GM12873 (cell line): ENCODE results near the gene CGGBP1.

Experiments
- TF ChIP-seq, protein P1 (sequence below): IDR thresholded peaks from 2 replicates; pipeline ENCODE4 v1.5.1; 2012; ENCODE audit warnings: low read depth, mild to moderate bottlenecking, moderate library complexity, low read length, control low read depth; ENCODE audit not compliant: insufficient read depth; ENCODE audit errors: missing control alignments

The CGGBP1 gene

DNA sequence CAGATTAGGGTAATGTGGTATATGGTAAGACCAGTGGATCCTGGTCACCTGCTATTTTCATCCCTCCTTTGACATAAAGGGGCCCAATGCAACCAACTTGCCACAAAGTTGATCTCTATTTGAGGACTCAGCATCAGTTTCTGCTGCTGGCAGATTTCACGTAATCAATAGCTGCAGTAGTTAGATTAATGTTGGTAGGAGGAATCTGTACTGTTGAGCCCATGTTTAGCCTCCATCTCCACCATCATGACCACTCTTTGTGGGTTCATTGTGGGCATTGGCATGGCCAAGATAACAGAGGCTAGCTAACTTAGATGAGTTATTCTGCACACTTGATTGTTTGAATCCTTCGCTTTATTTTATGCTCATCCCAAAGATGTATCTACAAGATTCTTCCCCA lies 29.9 kb downstream of the CGGBP1 start:
- TF ChIP-seq, protein P1, sequence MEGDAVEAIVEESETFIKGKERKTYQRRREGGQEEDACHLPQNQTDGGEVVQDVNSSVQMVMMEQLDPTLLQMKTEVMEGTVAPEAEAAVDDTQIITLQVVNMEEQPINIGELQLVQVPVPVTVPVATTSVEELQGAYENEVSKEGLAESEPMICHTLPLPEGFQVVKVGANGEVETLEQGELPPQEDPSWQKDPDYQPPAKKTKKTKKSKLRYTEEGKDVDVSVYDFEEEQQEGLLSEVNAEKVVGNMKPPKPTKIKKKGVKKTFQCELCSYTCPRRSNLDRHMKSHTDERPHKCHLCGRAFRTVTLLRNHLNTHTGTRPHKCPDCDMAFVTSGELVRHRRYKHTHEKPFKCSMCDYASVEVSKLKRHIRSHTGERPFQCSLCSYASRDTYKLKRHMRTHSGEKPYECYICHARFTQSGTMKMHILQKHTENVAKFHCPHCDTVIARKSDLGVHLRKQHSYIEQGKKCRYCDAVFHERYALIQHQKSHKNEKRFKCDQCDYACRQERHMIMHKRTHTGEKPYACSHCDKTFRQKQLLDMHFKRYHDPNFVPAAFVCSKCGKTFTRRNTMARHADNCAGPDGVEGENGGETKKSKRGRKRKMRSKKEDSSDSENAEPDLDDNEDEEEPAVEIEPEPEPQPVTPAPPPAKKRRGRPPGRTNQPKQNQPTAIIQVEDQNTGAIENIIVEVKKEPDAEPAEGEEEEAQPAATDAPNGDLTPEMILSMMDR: no peak

DNA sequence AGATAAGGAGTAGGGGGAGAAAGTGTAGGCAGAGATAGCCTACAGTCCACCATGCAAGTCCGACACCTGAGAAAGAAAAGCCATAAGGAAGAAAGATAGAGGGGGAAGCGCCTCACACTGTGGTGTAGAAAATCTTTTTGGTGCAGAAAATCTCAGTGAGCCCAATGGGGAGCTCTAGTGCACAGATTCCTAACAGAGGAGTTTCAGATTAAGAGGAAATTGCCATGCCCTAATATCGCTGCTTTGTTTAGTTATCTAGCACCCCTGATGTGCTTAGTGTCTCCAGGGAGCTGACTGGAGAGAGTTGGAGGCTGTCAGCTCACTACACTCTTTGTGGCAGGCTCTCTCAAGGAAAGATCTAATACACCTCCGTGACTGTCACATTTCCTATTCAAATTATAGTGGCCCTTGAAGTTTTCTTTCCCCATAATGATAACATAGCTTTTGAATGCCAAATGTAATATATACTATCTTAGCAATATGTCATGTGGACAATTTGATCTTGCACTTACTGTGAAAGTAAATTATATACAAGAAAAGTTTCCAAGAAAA lies 33.7 kb downstream of the CGGBP1 start:
- TF ChIP-seq, protein P1: no peak

DNA sequence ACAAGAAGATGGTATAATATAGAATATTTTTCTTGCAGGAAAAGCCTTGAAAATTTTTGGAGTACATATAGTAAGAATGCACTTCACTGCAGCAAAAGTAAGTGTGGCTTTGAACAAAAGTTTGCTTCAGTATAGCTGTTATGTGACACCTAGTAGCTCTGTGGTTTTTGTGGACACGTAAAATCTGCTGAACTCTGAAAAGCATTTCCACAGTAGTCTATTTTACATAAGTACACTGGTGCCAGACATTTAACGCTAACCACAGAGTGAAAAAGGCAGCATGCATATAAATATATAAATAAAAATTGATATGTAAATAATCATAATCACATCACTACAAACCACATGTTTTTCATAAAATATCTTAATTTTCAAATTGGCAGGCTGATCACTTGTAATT lies 39.8 kb downstream of the CGGBP1 start:
- TF ChIP-seq, protein P1: no peak

DNA sequence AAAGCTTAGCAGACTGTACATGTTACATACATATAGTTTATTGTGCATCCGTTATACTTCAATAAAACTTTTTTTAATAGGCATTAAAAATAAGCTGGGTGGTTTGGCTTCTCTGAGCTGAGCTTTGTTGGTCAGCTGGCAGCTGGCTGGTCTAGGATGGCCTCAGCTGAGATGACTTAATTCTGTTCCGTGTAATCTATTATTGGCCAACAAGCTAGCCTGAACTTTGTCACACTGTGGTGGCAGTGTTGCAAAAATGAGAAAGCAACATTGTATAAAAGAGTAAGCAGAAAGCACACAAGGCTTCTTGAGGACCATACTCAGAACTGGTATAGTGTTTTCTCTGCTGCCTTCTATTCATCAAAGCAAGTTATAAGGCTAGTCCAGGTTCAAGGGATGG lies 45.2 kb downstream of the CGGBP1 start:
- TF ChIP-seq, protein P1: no peak

DNA sequence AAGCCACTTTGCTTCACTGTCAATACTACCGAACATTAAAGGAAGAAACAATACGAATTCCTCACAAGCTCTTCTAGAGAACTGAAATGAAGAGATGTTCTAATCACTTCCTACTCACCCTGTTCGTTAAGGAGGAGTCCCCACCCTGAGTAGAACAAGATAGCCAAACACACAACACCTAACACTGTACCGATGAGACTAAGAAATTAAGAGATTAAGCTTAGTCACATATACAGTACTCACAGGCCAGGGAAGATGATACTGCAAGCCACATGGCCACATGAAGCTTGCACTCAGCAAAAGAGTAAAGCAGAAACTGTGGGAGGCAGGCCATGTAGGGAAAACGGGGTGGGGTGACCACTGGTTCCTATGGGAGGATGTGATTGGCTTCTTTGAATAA lies 48.0 kb downstream of the CGGBP1 start:
- TF ChIP-seq, protein P1: no peak

DNA sequence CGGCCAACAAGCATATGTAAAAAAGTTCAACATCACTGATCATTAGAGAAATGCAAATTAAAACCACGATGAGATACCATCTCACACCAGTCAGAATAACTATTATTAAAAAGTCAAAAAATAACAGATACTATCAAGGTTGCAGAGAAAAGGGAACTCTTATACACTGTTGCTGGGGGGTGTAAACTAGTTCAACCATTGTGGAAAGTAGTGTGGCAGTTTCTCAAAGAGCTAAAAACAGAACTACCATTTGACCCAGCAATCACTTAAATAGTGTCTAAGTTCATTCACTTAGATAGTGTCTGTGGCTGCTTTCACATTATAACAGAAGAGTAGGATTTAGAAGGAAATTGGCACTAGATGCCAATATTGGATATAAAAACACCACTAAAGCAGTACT lies 49.7 kb downstream of the CGGBP1 start:
- TF ChIP-seq, protein P1: no peak

DNA sequence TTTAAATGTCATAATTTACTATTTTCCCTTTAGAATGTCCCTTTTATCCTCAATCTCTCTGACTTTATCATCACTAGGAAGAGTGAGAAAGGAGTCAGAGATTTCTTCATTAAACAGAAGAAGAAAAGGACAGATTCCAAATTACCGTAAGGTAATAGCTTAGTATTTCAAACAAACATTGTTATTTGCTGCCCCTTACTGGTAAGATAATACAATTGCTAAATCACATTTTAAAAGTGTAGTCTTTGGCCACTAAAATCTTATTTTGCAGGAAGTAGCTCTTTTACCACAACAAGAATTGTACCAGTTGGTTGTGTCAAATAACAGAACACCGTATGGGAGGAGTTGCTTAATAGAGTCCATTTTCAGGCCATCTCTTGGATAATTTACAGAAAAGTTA lies 53.7 kb downstream of the CGGBP1 start:
- TF ChIP-seq, protein P1: peak; percentile 15

DNA sequence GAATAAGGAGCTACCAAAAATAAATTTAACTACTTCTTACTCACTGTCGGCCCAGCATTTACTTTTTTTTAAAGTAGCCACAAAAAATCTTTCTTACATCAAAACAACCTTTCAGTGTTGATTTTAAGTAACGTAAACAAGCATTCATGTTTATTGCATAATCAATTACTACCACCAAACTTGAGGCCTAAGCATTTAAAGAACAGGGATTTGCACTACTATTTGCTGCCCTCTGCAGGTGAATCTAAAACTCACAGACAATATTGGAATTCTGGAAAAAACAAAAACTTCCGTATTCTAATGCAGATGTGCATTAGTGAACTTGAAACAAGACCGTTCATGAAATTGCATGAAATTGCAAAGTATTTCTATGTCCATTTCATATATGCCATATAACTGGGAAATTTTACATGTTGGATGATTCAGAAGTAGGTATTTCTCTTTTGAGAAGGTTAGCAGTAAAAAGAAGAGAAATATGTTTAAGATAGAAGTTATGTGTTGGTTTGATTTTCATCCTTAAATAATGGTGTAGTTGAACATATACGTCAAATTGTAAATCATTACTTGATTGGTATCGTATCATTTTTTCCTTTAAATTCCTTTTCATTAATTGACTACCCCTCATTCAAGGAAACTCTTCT lies 55.6 kb downstream of the CGGBP1 start:
- TF ChIP-seq, protein P1: peak; percentile 62
